PC-9 (cell line): ENCODE measurements around the gene PIEZO2.

Experiments
- CTCF ChIP-seq: fragments of 200-600 bp; sonication (generic); conservative IDR thresholded peaks from 2 replicates; pipeline ENCODE4 v1.6.1; 2017; ENCODE audit warnings: mixed run types, antibody characterized with exemption, mild to moderate bottlenecking, moderate library complexity
- EZH2 ChIP-seq: fragments of 200-600 bp; sonication (generic); IDR thresholded peaks from 2 replicates; pipeline ENCODE4 v1.8.0; 2017; ENCODE audit warnings: antibody characterized with exemption, low read depth

- TF ChIP-seq CTCF (no peak), EZH2 (no peak)
These were observed 13.1 kb downstream of the PIEZO2 start for GRCh38 chr18:11136241-11136640.
